GM23338 (cell line): ENCODE measurements around the gene ANXA6. TPM values are rescaled to one million over a fixed set of nuclear protein-coding genes. Genes with fewer than 3 reads are reported as not detected.

Experiments
- ATAC-seq: fragments of 200-7000 bp; cut with Tn5 transposase; 3 replicates; pipeline ENCODE4 v1.9.1; 2020
- DNase-seq: peaks from one replicate; pipeline ENCODE4 v3.0.0-alpha.2; 2015; ENCODE audit warnings: low spot score
- H2AFZ ChIP-seq: fragments of 200-600 bp; sonication (generic); 2 replicates; pipeline ENCODE4 v1.8.0; 2016; ENCODE audit warnings: antibody characterized with exemption, mild to moderate bottlenecking, moderate library complexity
- H3F3A ChIP-seq: fragments of 200-600 bp; sonication (generic); replicated peaks from 2 replicates; pipeline ENCODE4 v1.8.0; 2017; ENCODE audit warnings: antibody characterized with exemption, mixed run types, low read depth
- H3K27ac ChIP-seq: fragments of 200-600 bp; sonication (generic); 2 replicates; pipeline ENCODE4 v1.6.1; 2016; ENCODE audit warnings: low read depth
- H3K27me3 ChIP-seq: fragments of 200-600 bp; sonication (generic); 2 replicates; pipeline ENCODE4 v1.8.0; 2016; ENCODE audit warnings: mild to moderate bottlenecking, mixed run types, moderate library complexity; ENCODE audit not compliant: insufficient read depth
- H3K36me3 ChIP-seq: fragments of 200-600 bp; sonication (generic); 2 replicates; pipeline ENCODE4 v1.8.0; 2016; ENCODE audit warnings: mild to moderate bottlenecking; ENCODE audit not compliant: insufficient read depth
- H3K4me1 ChIP-seq: fragments of 200-600 bp; sonication (generic); 2 replicates; pipeline ENCODE4 v1.8.0; 2016; ENCODE audit warnings: mild to moderate bottlenecking, moderate library complexity; ENCODE audit not compliant: insufficient read depth
- H3K4me2 ChIP-seq: fragments of 200-600 bp; sonication (generic); 2 replicates; pipeline ENCODE4 v1.7.1; 2017; ENCODE audit warnings: mixed run types
- H3K4me3 ChIP-seq: fragments of 200-600 bp; sonication (generic); 2 replicates; pipeline ENCODE4 v1.6.1; 2016; ENCODE audit warnings: mixed run types
- H3K79me2 ChIP-seq: fragments of 200-600 bp; sonication (generic); replicated peaks from 2 replicates; pipeline ENCODE4 v1.8.0; 2017; ENCODE audit warnings: mild to moderate bottlenecking; ENCODE audit not compliant: insufficient read depth
- H3K9me2 ChIP-seq: fragments of 200-600 bp; sonication (generic); 2 replicates; pipeline ENCODE4 v1.8.0; 2017; ENCODE audit not compliant: insufficient read depth
- H4K20me1 ChIP-seq: fragments of 200-600 bp; sonication (generic); replicated peaks from 2 replicates; pipeline ENCODE4 v1.8.0; 2017; ENCODE audit warnings: mild to moderate bottlenecking; ENCODE audit not compliant: insufficient read depth
- H3K27ac Mint-ChIP-seq: 2 replicates; pipeline ENCODE4 v1.8.0; 2020; ENCODE audit warnings: inconsistent platforms, mild to moderate bottlenecking, moderate library complexity, mixed read lengths
- H3K27me3 Mint-ChIP-seq: 3 replicates; pipeline ENCODE4 v1.8.0; 2022; ENCODE audit warnings: low read depth, mild to moderate bottlenecking, moderate library complexity, mixed read lengths, inconsistent platforms; ENCODE audit not compliant: insufficient read depth, poor library complexity
- H3K36me3 Mint-ChIP-seq: 3 replicates; pipeline ENCODE4 v1.8.0; 2021; ENCODE audit warnings: low read depth, mild to moderate bottlenecking, inconsistent platforms, moderate library complexity, mixed read lengths
- H3K4me1 Mint-ChIP-seq: 3 replicates; pipeline ENCODE4 v1.8.0; 2020; ENCODE audit warnings: mild to moderate bottlenecking, inconsistent platforms, mixed read lengths
- H3K4me3 Mint-ChIP-seq: 3 replicates; pipeline ENCODE4 v1.8.0; 2021; ENCODE audit warnings: moderate library complexity, mild to moderate bottlenecking, inconsistent platforms, mixed read lengths
- H3K9me3 Mint-ChIP-seq: 3 replicates; pipeline ENCODE4 v1.8.0; 2020; ENCODE audit warnings: moderate library complexity, mild to moderate bottlenecking, inconsistent platforms, mixed read lengths
- CREB1 ChIP-seq: fragments of 250-450 bp; sonication (Bioruptor Pico); IDR thresholded peaks from 2 replicates; pipeline ENCODE4 v1.5.0; 2020; ENCODE audit warnings: low read depth, mild to moderate bottlenecking, moderate library complexity
- EZH2 ChIP-seq: fragments of 200-600 bp; sonication (generic); IDR thresholded peaks from one replicate; pipeline ENCODE4 v1.8.0; 2017; ENCODE audit warnings: antibody characterized with exemption, mild to moderate bottlenecking, low read depth; ENCODE audit not compliant: unreplicated experiment
- EZH2phosphoT487 ChIP-seq: fragments of 200-600 bp; sonication (generic); IDR thresholded peaks from one replicate; pipeline ENCODE4 v1.8.1; 2018; ENCODE audit warnings: antibody characterized with exemption; ENCODE audit not compliant: unreplicated experiment
- JUNB ChIP-seq: IDR thresholded peaks from one replicate; pipeline ENCODE4 v1.6.1; 2016; ENCODE audit warnings: antibody characterized with exemption; ENCODE audit not compliant: unreplicated experiment
- NANOG ChIP-seq: IDR thresholded peaks from 2 replicates; pipeline ENCODE4 v1.6.1; 2016; ENCODE audit warnings: antibody characterized with exemption, borderline replicate concordance
- POLR2AphosphoS5 ChIP-seq: IDR thresholded peaks from 2 replicates; pipeline ENCODE4 v1.6.1; 2016; ENCODE audit warnings: antibody characterized with exemption, low read depth
- STAT1 ChIP-seq: IDR thresholded peaks from one replicate; pipeline ENCODE4 v1.6.1; 2016; ENCODE audit warnings: antibody characterized with exemption; ENCODE audit not compliant: unreplicated experiment
- ZNF114 ChIP-seq: fragments of 250-450 bp; sonication (Bioruptor Pico); IDR thresholded peaks from 2 replicates; pipeline ENCODE4 v1.5.0; 2020; ENCODE audit warnings: mild to moderate bottlenecking, moderate library complexity
- ZNF331 ChIP-seq: fragments of 250-450 bp; sonication (Bioruptor Pico); IDR thresholded peaks from 2 replicates; pipeline ENCODE4 v1.5.0; 2020; ENCODE audit warnings: low read depth, mild to moderate bottlenecking, moderate library complexity
- polyA plus RNA-seq: library from polyadenylated mRNA; unstranded; fragments of >200 nt; fragmentation: Nextera tagmentation; extraction: Ambion mirVana; gene quantifications from 2 replicates; pipeline ENCODE4 v1.2.1, GENCODE V29; 2016
- total RNA-seq: library from RNA; depleted of rRNA; stranded (reverse); fragments of >200 nt; shearing (Covaris generic); gene quantifications from 2 replicates; pipeline ENCODE4 v1.2.3, GENCODE V29; 2014
- TF ChIP-seq, protein P1 (sequence below), 2 experiments: fragments of 200-600 bp in 1 of 2; sonication (generic) in 1 of 2; conservative IDR thresholded peaks; 2 replicates each; pipeline versions ENCODE4 v1.5.1 to v1.6.1; 2016 to 2017; ENCODE audit warnings: antibody characterized with exemption in 2 of 2, low read depth in 2 of 2, mild to moderate bottlenecking in 2 of 2, moderate library complexity in 1 of 2
- TF ChIP-seq, protein P2 (sequence below): fragments of 250-450 bp; sonication (Bioruptor Pico); IDR thresholded peaks from 2 replicates; pipeline ENCODE4 v1.5.0; 2020; ENCODE audit warnings: mild to moderate bottlenecking, moderate library complexity
- TF ChIP-seq, protein P3 (sequence below): IDR thresholded peaks from one replicate; pipeline ENCODE4 v1.6.1; 2018; ENCODE audit warnings: antibody characterized with exemption; ENCODE audit not compliant: unreplicated experiment
- TF ChIP-seq, protein P4 (sequence below): IDR thresholded peaks from 2 replicates; pipeline ENCODE4 v1.6.1; 2016; ENCODE audit warnings: antibody characterized with exemption

Gene ANXA6
- total and polyA plus RNA-seq, 2 experiments from 2014 or later, result 26.5 to 110 TPM

DNA sequence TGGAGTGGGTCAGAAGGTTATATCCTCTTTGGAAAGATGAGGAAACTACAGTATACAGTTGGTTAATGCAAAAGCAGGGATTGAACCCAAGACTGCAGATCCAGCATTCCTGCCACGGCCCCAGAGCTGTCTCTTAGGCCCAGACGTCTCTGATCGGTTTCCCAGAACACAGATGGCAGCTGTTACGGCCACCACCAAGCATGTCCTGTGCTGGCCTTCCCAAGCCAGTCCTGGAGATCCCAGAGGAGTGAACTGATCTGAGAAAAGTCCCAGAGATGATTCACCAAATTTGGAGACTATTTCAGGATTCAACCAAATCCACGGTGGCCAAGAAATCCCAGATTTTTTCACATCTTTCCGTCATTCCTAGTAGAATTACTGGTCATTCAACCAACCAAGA lies 96.8 kb downstream of the ANXA6 start:
- TF ChIP-seq JUNB (no peak), EZH2 (no peak), ZNF114 (CRISPR knock-in tag) (no peak), NANOG (no peak), ZNF331 (no peak), CREB1 (CRISPR knock-in tag) (no peak), POLR2AphosphoS5 (no peak), EZH2phosphoT487 (no peak), STAT1 (no peak)
- TF ChIP-seq, protein P1, sequence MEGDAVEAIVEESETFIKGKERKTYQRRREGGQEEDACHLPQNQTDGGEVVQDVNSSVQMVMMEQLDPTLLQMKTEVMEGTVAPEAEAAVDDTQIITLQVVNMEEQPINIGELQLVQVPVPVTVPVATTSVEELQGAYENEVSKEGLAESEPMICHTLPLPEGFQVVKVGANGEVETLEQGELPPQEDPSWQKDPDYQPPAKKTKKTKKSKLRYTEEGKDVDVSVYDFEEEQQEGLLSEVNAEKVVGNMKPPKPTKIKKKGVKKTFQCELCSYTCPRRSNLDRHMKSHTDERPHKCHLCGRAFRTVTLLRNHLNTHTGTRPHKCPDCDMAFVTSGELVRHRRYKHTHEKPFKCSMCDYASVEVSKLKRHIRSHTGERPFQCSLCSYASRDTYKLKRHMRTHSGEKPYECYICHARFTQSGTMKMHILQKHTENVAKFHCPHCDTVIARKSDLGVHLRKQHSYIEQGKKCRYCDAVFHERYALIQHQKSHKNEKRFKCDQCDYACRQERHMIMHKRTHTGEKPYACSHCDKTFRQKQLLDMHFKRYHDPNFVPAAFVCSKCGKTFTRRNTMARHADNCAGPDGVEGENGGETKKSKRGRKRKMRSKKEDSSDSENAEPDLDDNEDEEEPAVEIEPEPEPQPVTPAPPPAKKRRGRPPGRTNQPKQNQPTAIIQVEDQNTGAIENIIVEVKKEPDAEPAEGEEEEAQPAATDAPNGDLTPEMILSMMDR (conservative IDR thresholded peaks at IDR 0.05; ENCODE audit: low read depth in 2 of 2), result no peak
- TF ChIP-seq, protein P2, sequence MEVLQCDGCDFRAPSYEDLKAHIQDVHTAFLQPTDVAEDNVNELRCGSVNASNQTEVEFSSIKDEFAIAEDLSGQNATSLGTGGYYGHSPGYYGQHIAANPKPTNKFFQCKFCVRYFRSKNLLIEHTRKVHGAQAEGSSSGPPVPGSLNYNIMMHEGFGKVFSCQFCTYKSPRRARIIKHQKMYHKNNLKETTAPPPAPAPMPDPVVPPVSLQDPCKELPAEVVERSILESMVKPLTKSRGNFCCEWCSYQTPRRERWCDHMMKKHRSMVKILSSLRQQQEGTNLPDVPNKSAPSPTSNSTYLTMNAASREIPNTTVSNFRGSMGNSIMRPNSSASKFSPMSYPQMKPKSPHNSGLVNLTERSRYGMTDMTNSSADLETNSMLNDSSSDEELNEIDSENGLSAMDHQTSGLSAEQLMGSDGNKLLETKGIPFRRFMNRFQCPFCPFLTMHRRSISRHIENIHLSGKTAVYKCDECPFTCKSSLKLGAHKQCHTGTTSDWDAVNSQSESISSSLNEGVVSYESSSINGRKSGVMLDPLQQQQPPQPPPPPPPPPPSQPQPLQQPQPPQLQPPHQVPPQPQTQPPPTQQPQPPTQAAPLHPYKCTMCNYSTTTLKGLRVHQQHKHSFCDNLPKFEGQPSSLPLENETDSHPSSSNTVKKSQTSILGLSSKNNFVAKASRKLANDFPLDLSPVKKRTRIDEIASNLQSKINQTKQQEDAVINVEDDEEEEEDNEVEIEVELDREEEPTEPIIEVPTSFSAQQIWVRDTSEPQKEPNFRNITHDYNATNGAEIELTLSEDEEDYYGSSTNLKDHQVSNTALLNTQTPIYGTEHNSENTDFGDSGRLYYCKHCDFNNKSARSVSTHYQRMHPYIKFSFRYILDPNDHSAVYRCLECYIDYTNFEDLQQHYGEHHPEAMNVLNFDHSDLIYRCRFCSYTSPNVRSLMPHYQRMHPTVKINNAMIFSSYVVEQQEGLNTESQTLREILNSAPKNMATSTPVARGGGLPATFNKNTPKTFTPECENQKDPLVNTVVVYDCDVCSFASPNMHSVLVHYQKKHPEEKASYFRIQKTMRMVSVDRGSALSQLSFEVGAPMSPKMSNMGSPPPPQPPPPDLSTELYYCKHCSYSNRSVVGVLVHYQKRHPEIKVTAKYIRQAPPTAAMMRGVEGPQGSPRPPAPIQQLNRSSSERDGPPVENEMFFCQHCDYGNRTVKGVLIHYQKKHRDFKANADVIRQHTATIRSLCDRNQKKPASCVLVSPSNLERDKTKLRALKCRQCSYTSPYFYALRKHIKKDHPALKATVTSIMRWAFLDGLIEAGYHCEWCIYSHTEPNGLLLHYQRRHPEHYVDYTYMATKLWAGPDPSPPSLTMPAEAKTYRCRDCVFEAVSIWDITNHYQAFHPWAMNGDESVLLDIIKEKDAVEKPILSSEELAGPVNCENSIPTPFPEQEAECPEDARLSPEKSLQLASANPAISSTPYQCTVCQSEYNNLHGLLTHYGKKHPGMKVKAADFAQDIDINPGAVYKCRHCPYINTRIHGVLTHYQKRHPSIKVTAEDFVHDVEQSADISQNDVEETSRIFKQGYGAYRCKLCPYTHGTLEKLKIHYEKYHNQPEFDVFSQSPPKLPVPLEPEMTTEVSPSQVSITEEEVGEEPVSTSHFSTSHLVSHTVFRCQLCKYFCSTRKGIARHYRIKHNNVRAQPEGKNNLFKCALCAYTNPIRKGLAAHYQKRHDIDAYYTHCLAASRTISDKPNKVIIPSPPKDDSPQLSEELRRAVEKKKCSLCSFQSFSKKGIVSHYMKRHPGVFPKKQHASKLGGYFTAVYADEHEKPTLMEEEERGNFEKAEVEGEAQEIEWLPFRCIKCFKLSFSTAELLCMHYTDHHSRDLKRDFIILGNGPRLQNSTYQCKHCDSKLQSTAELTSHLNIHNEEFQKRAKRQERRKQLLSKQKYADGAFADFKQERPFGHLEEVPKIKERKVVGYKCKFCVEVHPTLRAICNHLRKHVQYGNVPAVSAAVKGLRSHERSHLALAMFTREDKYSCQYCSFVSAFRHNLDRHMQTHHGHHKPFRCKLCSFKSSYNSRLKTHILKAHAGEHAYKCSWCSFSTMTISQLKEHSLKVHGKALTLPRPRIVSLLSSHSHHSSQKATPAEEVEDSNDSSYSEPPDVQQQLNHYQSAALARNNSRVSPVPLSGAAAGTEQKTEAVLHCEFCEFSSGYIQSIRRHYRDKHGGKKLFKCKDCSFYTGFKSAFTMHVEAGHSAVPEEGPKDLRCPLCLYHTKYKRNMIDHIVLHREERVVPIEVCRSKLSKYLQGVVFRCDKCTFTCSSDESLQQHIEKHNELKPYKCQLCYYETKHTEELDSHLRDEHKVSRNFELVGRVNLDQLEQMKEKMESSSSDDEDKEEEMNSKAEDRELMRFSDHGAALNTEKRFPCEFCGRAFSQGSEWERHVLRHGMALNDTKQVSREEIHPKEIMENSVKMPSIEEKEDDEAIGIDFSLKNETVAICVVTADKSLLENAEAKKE (CRISPR knock-in tag), result no peak
- TF ChIP-seq, protein P3, sequence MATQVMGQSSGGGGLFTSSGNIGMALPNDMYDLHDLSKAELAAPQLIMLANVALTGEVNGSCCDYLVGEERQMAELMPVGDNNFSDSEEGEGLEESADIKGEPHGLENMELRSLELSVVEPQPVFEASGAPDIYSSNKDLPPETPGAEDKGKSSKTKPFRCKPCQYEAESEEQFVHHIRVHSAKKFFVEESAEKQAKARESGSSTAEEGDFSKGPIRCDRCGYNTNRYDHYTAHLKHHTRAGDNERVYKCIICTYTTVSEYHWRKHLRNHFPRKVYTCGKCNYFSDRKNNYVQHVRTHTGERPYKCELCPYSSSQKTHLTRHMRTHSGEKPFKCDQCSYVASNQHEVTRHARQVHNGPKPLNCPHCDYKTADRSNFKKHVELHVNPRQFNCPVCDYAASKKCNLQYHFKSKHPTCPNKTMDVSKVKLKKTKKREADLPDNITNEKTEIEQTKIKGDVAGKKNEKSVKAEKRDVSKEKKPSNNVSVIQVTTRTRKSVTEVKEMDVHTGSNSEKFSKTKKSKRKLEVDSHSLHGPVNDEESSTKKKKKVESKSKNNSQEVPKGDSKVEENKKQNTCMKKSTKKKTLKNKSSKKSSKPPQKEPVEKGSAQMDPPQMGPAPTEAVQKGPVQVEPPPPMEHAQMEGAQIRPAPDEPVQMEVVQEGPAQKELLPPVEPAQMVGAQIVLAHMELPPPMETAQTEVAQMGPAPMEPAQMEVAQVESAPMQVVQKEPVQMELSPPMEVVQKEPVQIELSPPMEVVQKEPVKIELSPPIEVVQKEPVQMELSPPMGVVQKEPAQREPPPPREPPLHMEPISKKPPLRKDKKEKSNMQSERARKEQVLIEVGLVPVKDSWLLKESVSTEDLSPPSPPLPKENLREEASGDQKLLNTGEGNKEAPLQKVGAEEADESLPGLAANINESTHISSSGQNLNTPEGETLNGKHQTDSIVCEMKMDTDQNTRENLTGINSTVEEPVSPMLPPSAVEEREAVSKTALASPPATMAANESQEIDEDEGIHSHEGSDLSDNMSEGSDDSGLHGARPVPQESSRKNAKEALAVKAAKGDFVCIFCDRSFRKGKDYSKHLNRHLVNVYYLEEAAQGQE, result no peak
- TF ChIP-seq, protein P4, sequence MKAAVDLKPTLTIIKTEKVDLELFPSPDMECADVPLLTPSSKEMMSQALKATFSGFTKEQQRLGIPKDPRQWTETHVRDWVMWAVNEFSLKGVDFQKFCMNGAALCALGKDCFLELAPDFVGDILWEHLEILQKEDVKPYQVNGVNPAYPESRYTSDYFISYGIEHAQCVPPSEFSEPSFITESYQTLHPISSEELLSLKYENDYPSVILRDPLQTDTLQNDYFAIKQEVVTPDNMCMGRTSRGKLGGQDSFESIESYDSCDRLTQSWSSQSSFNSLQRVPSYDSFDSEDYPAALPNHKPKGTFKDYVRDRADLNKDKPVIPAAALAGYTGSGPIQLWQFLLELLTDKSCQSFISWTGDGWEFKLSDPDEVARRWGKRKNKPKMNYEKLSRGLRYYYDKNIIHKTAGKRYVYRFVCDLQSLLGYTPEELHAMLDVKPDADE, result no peak
- Histone ChIP-seq H3K27me3 (no peaks in the 10 kb centered on the region), H3F3A (no peaks in the 10 kb centered on the region), H3K4me3 (no peak overlapping the region), H2AFZ (no peak overlapping the region), H3K79me2 (peaks cover 5% of the 10 kb centered on the region; the same call in 1 of the 2 replicates), H3K4me1 (no peaks in the 10 kb centered on the region), H3K9me2 (no peaks in the 10 kb centered on the region), H3K4me2 (no peak overlapping the region), H4K20me1 (no peaks in the 10 kb centered on the region; the same call in 1 of the 2 replicates), H3K36me3 (no peaks in the 10 kb centered on the region), H3K27ac (no peak overlapping the region)
- Mint-ChIP-seq H3K27me3 (peaks cover 2% of the 10 kb centered on the region), H3K4me1 (no peaks in the 10 kb centered on the region), H3K36me3 (peaks cover 8% of the 10 kb centered on the region; the same call in 2 of the 3 replicates), H3K27ac (no peak overlapping the region; the same call in 1 of the 2 replicates), H3K9me3 (no peaks in the 10 kb centered on the region), H3K4me3 (no peak overlapping the region)
- no peak for DNase-seq
- no peak for ATAC-seq
